ENCODE measurements around the gene TIPRL. TPM values are rescaled to one million over a fixed set of nuclear protein-coding genes. Genes with fewer than 3 reads are reported as not detected.

The TIPRL gene
- total RNA-seq, 2 experiments from 2014 or later: 50.9 to 51.2 TPM

DNA sequence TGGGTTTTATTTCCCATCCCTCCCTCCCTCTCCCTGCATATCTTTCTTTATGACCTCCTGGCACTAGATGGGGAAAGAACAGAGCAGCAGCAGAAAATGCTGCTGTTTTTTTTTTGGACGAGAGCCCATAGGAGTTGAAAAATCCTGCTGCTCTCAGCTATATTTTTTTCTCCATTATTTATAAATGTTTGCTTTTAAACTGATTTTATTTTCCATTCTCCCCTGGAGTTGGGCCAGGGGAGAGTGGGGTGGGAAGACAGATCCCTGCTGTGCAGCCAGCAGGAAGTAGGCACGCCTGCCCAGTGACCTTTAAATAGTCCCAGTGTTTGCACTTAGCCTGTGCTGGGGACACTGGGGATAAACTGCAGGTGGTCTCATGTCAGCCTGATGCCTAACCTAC lies 64.4 kb downstream of the TIPRL start:
- Mint-ChIP-seq H3K27ac (no peak overlapping the region), H3K4me3 (no peak overlapping the region), H3K9me3 (no peaks in the 10 kb centered on the region), H3K27me3 (no peaks in the 10 kb centered on the region), H3K4me1 (peaks cover 20% of the 10 kb centered on the region), H3K36me3 (peaks cover 52% of the 10 kb centered on the region)
- DNase-seq: no peak

- no peaks in the 10 kb centered on the region for H3K27me3 Mint-ChIP-seq
- H3K36me3 Mint-ChIP-seq: peaks cover 57% of the 10 kb centered on the region
- no peak overlapping the region for H3K27ac Mint-ChIP-seq
- no peak overlapping the region for H3K4me3 Mint-ChIP-seq
- no peak for DNase-seq
- H3K4me1 Mint-ChIP-seq: peaks cover 25% of the 10 kb centered on the region
- H3K9me3 Mint-ChIP-seq: no peaks in the 10 kb centered on the region
These were observed 65.0 kb downstream of the TIPRL start for GRCh38 chr1:168243636-168244212.

GRCh38 chr1:168245042-168245441 lies 66.3 kb downstream of the TIPRL start:
- no peak overlapping the region for H3K27ac Mint-ChIP-seq
- no peak overlapping the region for H3K4me3 Mint-ChIP-seq
- no peaks in the 10 kb centered on the region for H3K9me3 Mint-ChIP-seq
- H3K4me1 Mint-ChIP-seq: peaks cover 27% of the 10 kb centered on the region
- H3K36me3 Mint-ChIP-seq: peaks cover 62% of the 10 kb centered on the region
- DNase-seq: no peak
- no peaks in the 10 kb centered on the region for H3K27me3 Mint-ChIP-seq

GRCh38 chr1:168246506-168246905 lies 67.7 kb downstream of the TIPRL start:
- no peaks in the 10 kb centered on the region for H3K9me3 Mint-ChIP-seq
- DNase-seq: no peak
- H3K27ac Mint-ChIP-seq: no peak overlapping the region
- no peak overlapping the region for H3K4me3 Mint-ChIP-seq
- H3K36me3 Mint-ChIP-seq: peaks cover 62% of the 10 kb centered on the region
- H3K4me1 Mint-ChIP-seq: peaks cover 28% of the 10 kb centered on the region
- H3K27me3 Mint-ChIP-seq: no peaks in the 10 kb centered on the region

Other genes starting within 250 kb of the TIPRL start
- gene DCAF6, start 242.3 kb upstream of the TIPRL start, total RNA-seq: 10 to 100 TPM; 23.3 to 24.3 TPM
- 10 to 100 TPM; 61.1 to 61.6 TPM for gene MPC2, start 241.9 kb upstream of the TIPRL start, total RNA-seq
- under 1 TPM; 0.14 to 0.30 TPM for gene GPR161, start 42.0 kb upstream of the TIPRL start, total RNA-seq
- 10 to 100 TPM; 32.7 to 32.8 TPM for gene SFT2D2, start 47.0 kb downstream of the TIPRL start, total RNA-seq
- gene TBX19, start 101.9 kb downstream of the TIPRL start, total RNA-seq: under 1 TPM; 0.40 to 0.56 TPM